SU-DHL-6 (cell line): ENCODE measurements around the gene SLC37A2.

ENCODE experiments used
- CTCF ChIP-seq: fragments of 200-600 bp; sonication (generic); IDR thresholded peaks from one replicate; pipeline ENCODE4 v1.5.1; 2017; ENCODE audit warnings: antibody characterized with exemption, mild to moderate bottlenecking, low read length, moderate library complexity; ENCODE audit not compliant: insufficient read depth, poor library complexity, severe bottlenecking
- EZH2phosphoT487 ChIP-seq: fragments of 200-600 bp; sonication (generic), shearing (Covaris generic); conservative IDR thresholded peaks from 2 replicates; pipeline ENCODE4 v1.6.1; 2018; ENCODE audit warnings: mild to moderate bottlenecking, antibody characterized with exemption, low read length, moderate library complexity, mixed read lengths

GRCh38 chr11:125076378-125076945 is 13.4 kb downstream of the SLC37A2 start:
- TF ChIP-seq CTCF, result no peak
- TF ChIP-seq EZH2phosphoT487, result no peak
